CD14-positive monocyte (primary cell): ENCODE measurements around the gene ZNRF2. TPM values are rescaled to one million over a fixed set of nuclear protein-coding genes. Genes with fewer than 3 reads are reported as not detected.
A peak's percentile ranks its signal among the peaks of the same experiment; 100 is the strongest.
"Not testable (repeated sequence)": the region's sequence is repeated elsewhere in the genome, so short reads cannot be mapped to it uniquely, and the experiment has no call there.

Experiments
- DNase-seq, 3 donors: peaks; one replicate each; pipeline ENCODE4 v3.0.0-alpha.2; 2011 to 2022
- H2AFZ ChIP-seq: 2 replicates; pipeline ENCODE4 v1.6.0; 2012; ENCODE audit warnings: mild to moderate bottlenecking, low read depth, low read length, inconsistent platforms; ENCODE audit not compliant: insufficient read depth, poor library complexity, severe bottlenecking
- H3K27ac ChIP-seq, 2 donors: 1 replicate in 1 of 2; 2 replicates in 1 of 2; pipeline ENCODE4 v1.5.1; 2012 to 2013; ENCODE audit warnings: low read length in 2 of 2, control low read depth in 1 of 2, inconsistent platforms in 1 of 2, low read depth in 1 of 2, mild to moderate bottlenecking in 1 of 2
- H3K27me3 ChIP-seq, 2 donors: one replicate each; pipeline versions ENCODE4 v1.6.0 to v1.6.1; 2011 to 2013; ENCODE audit warnings: low read length in 2 of 2; ENCODE audit not compliant: control insufficient read depth in 2 of 2, insufficient read depth in 2 of 2
- H3K36me3 ChIP-seq, 2 donors: replicated peaks in 1 of 2; 1 replicate in 1 of 2; 2 replicates in 1 of 2; pipeline versions ENCODE4 v1.5.1 to v1.6.1; 2012 to 2013; ENCODE audit warnings: low read length in 2 of 2, control low read depth in 1 of 2, inconsistent platforms in 1 of 2, mild to moderate bottlenecking in 1 of 2; ENCODE audit not compliant: insufficient read depth in 2 of 2, control insufficient read depth in 1 of 2
- H3K4me1 ChIP-seq, 2 donors: 1 replicate in 1 of 2; 2 replicates in 1 of 2; pipeline versions ENCODE4 v1.5.1 to v1.6.1; 2012 to 2013; ENCODE audit warnings: low read length in 2 of 2, control low read depth in 1 of 2, inconsistent platforms in 1 of 2, mild to moderate bottlenecking in 1 of 2, moderate library complexity in 1 of 2; ENCODE audit not compliant: insufficient read depth in 2 of 2, control insufficient read depth in 1 of 2
- H3K4me2 ChIP-seq: replicated peaks from 2 replicates; pipeline ENCODE3; 2012; ENCODE audit warnings: low read length, moderate library complexity, mild to moderate bottlenecking; ENCODE audit not compliant: poor library complexity, severe bottlenecking; ENCODE audit errors: extremely low read depth
- H3K4me3 ChIP-seq, 3 experiments: fragments of 200-600 bp in 1 of 3; sonication (generic) in 1 of 3; replicated peaks in 1 of 3; 1 replicate in 2 of 3; 2 replicates in 1 of 3; pipeline ENCODE4 v1.5.1; 2011 to 2013; ENCODE audit warnings: low read length in 3 of 3, mild to moderate bottlenecking in 3 of 3, control low read depth in 2 of 3, low read depth in 2 of 3, inconsistent platforms in 1 of 3, moderate library complexity in 1 of 3
- H3K79me2 ChIP-seq: 2 replicates; pipeline ENCODE4 v1.6.0; 2012; ENCODE audit warnings: mild to moderate bottlenecking, control low read depth, inconsistent platforms, low read length, moderate library complexity; ENCODE audit not compliant: insufficient read depth
- H3K9ac ChIP-seq: 2 replicates; pipeline ENCODE4 v1.6.0; 2017; ENCODE audit warnings: low read length, mild to moderate bottlenecking; ENCODE audit not compliant: insufficient read depth, poor library complexity, severe bottlenecking
- H3K9me3 ChIP-seq, 2 donors: replicated peaks in 1 of 2; 1 replicate in 1 of 2; 2 replicates in 1 of 2; pipeline versions ENCODE4 v1.5.1 to v1.6.1; 2012 to 2013; ENCODE audit warnings: low read length in 2 of 2, control low read depth in 1 of 2; ENCODE audit not compliant: control insufficient read depth in 1 of 2, insufficient read depth in 1 of 2
- H4K20me1 ChIP-seq: 2 replicates; pipeline ENCODE4 v1.6.0; 2012; ENCODE audit warnings: mild to moderate bottlenecking, low read length, control low read depth, moderate library complexity; ENCODE audit not compliant: insufficient read depth
- H3K27ac Mint-ChIP-seq, 7 donors: one replicate each; pipeline ENCODE4 v1.8.0; 2020; ENCODE audit warnings: mild to moderate bottlenecking in 7 of 7, mixed read lengths in 7 of 7, moderate library complexity in 6 of 7, inconsistent platforms in 2 of 7
- H3K27me3 Mint-ChIP-seq, 3 donors: one replicate each; pipeline ENCODE4 v1.8.0; 2021 to 2022; ENCODE audit warnings: low read depth in 3 of 3, mild to moderate bottlenecking in 3 of 3, mixed read lengths in 3 of 3, moderate library complexity in 3 of 3, inconsistent platforms in 1 of 3
- H3K36me3 Mint-ChIP-seq, 2 donors: one replicate each; pipeline ENCODE4 v1.8.0; 2020; ENCODE audit warnings: mixed read lengths in 2 of 2, inconsistent platforms in 1 of 2, mild to moderate bottlenecking in 1 of 2
- H3K4me1 Mint-ChIP-seq: one replicate; pipeline ENCODE4 v1.8.0; 2020; ENCODE audit warnings: mild to moderate bottlenecking, mixed read lengths
- H3K4me3 Mint-ChIP-seq, 2 donors: one replicate each; pipeline ENCODE4 v1.8.0; 2020; ENCODE audit warnings: mild to moderate bottlenecking in 2 of 2, mixed read lengths in 2 of 2, moderate library complexity in 1 of 2
- H3K9me3 Mint-ChIP-seq, 7 donors: one replicate each; pipeline ENCODE4 v1.8.0; 2020 to 2022; ENCODE audit warnings: mixed read lengths in 7 of 7, mild to moderate bottlenecking in 6 of 7, moderate library complexity in 6 of 7, inconsistent platforms in 2 of 7
- WGBS: methylation state at CpG from one replicate; pipeline ENCODE4 v1.1.5; 2013; ENCODE audit warnings: missing lambda C conversion rate; ENCODE audit not compliant: insufficient coverage; 5-methylcytosine and 5-hydroxymethylcytosine counted together
- intact Hi-C, 2 donors: fragments of 100-400 bp; cut with micrococcal nuclease; formaldehyde crosslinking; loops; one replicate each; pipeline versions ENCODE4 v1.15.0 to v1.15.1; 2023
- polyA plus RNA-seq, 3 donors: library from polyadenylated mRNA; depleted of rRNA in 1 of 3; unstranded in 2 of 3; stranded (reverse) in 1 of 3; fragments of 300-500 nt in 2 of 3; fragments of >200 nt in 1 of 3; fragmentation: Illumina TruSeq in 2 of 3; gene quantifications; 1 replicate in 2 of 3; 2 replicates in 1 of 3; pipeline ENCODE4 v1.2.3, GENCODE V29; 2012 to 2021
- TF ChIP-seq, protein P1 (sequence below): fragments of 200-600 bp; IDR thresholded peaks from one replicate; pipeline ENCODE4 v1.8.0; 2022; ENCODE audit warnings: antibody characterized with exemption, mild to moderate bottlenecking

Gene ZNRF2
- polyA plus RNA-seq, 3 donors = 1.9 to 9.5 (median 5.7) TPM

- no CpG with 5 or more reads among the region's 1 CpG for WGBS
These were observed 13.1 kb downstream of the ZNRF2 start for GRCh38 chr7:30297499-30297898.

DNA sequence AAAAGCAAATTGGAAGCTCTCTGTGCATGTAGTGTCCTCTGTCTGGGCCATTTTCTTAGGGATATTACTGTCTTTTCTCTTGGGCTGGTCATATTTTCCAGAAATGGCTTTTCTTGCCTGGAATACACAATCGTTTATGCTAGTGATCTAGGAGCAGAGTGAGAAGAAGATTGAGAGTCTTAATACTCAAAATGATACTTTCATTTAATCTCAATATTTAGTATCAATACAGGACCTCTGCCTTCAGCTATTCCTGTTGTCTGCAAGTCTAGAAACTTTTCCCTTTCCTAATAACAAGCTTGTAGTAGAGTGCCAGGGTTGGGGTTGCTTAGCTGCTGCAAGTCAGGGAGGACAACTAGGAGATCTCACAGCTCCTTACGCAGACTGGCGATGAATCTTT is 14.0 kb downstream of the ZNRF2 start:
- 60% methylated on average over 1 of the region's 3 CpGs for WGBS
- H3K36me3 ChIP-seq, H3K36me3 Mint-ChIP-seq, H3K4me3 ChIP-seq, H3K9ac ChIP-seq, H3K27me3 Mint-ChIP-seq, DNase-seq, H2AFZ ChIP-seq, H3K4me2 ChIP-seq, H3K27me3 ChIP-seq, H3K27ac ChIP-seq, H3K9me3 Mint-ChIP-seq, H3K9me3 ChIP-seq, intact Hi-C loops, H3K4me3 Mint-ChIP-seq: not testable (repeated sequence)
- Mint-ChIP-seq H3K4me1 (peaks cover 47% of the 10 kb centered on the region), H3K27ac (peak overlapping the region in 3 of 7 donors; percentile 2 to 50 (median 7))
- Histone ChIP-seq H3K4me1 (peaks cover 15 to 17% of the 10 kb centered on the region in 2 donors), H4K20me1 (peaks cover 97% of the 10 kb centered on the region), H3K79me2 (peaks cover 99% of the 10 kb centered on the region)

More at GRCh38 chr7:30297499-30297898, 13.1 kb downstream of the ZNRF2 start:
- peaks cover 97% of the 10 kb centered on the region for H4K20me1 ChIP-seq
- H3K4me2 ChIP-seq, H3K27me3 ChIP-seq, H3K4me3 ChIP-seq, H3K27ac ChIP-seq, DNase-seq, H3K9ac ChIP-seq, H3K9me3 ChIP-seq, H3K9me3 Mint-ChIP-seq, H3K4me3 Mint-ChIP-seq, H3K36me3 ChIP-seq, H3K27me3 Mint-ChIP-seq, H2AFZ ChIP-seq, intact Hi-C loops, H3K36me3 Mint-ChIP-seq: not testable (repeated sequence)
- Mint-ChIP-seq H3K27ac (peak overlapping the region in 3 of 7 donors; percentile 12 to 69 (median 13)), H3K4me1 (peaks cover 52% of the 10 kb centered on the region)
- H3K79me2 ChIP-seq = peaks cover 99% of the 10 kb centered on the region
- H3K4me1 ChIP-seq = peaks cover 15 to 17% of the 10 kb centered on the region in 2 donors

DNA sequence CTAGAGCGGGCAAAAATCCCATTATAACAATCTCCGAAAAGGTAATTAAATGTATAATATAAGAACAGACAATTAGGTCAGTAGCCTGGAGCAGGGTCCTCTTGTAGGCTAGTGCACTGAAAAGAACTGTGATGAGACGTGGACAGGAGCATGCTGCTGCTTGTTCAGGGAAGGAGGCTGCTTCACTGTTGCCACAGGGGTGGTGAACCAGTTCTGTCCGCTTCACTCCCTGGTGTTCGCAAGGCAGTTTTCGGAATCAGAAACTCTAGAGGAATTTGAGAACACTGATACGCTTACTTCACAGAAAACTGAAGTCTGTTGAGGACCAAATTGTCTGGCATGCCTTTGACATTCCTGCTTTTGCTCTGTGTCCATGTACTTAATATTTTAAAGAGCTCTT is 17.4 kb downstream of the ZNRF2 start:
- Histone ChIP-seq H3K9me3 (no peaks in the 10 kb centered on the region), H3K79me2 (peaks cover 100% of the 10 kb centered on the region), H3K4me2 (no peak overlapping the region), H3K9ac (no peak overlapping the region), H3K36me3 (no peaks in the 10 kb centered on the region), H3K4me1 (peaks cover 3 to 5% of the 10 kb centered on the region in 2 donors), H3K4me3 (no peak overlapping the region), H3K27ac (no peak overlapping the region), H3K27me3 (no peaks in the 10 kb centered on the region), H2AFZ (no peak overlapping the region), H4K20me1 (peaks cover 97% of the 10 kb centered on the region)
- H3K27me3 Mint-ChIP-seq = no peaks in the 10 kb centered on the region
- intact Hi-C loops = no loop called here
- whole genome bisulfite sequencing = 100% methylated on average over 5 of the region's 7 CpGs
- peaks cover 33% of the 10 kb centered on the region for H3K4me1 Mint-ChIP-seq
- DNase-seq = no peak
- H3K36me3 Mint-ChIP-seq = peaks cover 0 to 5% of the 10 kb centered on the region in 2 donors
- no peak overlapping the region for H3K27ac Mint-ChIP-seq
- TF ChIP-seq, protein P1, sequence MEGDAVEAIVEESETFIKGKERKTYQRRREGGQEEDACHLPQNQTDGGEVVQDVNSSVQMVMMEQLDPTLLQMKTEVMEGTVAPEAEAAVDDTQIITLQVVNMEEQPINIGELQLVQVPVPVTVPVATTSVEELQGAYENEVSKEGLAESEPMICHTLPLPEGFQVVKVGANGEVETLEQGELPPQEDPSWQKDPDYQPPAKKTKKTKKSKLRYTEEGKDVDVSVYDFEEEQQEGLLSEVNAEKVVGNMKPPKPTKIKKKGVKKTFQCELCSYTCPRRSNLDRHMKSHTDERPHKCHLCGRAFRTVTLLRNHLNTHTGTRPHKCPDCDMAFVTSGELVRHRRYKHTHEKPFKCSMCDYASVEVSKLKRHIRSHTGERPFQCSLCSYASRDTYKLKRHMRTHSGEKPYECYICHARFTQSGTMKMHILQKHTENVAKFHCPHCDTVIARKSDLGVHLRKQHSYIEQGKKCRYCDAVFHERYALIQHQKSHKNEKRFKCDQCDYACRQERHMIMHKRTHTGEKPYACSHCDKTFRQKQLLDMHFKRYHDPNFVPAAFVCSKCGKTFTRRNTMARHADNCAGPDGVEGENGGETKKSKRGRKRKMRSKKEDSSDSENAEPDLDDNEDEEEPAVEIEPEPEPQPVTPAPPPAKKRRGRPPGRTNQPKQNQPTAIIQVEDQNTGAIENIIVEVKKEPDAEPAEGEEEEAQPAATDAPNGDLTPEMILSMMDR = no peak
- H3K4me3 Mint-ChIP-seq = no peak overlapping the region
- no peaks in the 10 kb centered on the region for H3K9me3 Mint-ChIP-seq
